Left lung (tissue), 10 donors: ENCODE data around the gene SLC49A3. TPM values are rescaled to one million over a fixed set of nuclear protein-coding genes. Genes with fewer than 3 reads are reported as not detected.

ENCODE experiments used
- ATAC-seq: fragments of 200-7000 bp; cut with Tn5 transposase; one replicate; pipeline ENCODE4 v1.9.1; 2020; ENCODE audit warnings: moderate library complexity
- DNase-seq, 4 donors: peaks; one replicate each; pipeline ENCODE4 v3.0.0-alpha.2; 2013 to 2020
- H3K27ac ChIP-seq, 2 donors: fragments of 200-600 bp; sonication (generic) in 1 of 2; one replicate each; pipeline versions ENCODE4 v1.5.0 to v1.8.0; 2020 to 2021
- H3K27me3 ChIP-seq, 2 donors: fragments of 200-600 bp; sonication (generic) in 1 of 2; one replicate each; pipeline versions ENCODE4 v1.5.0 to v1.8.0; 2020 to 2021
- H3K36me3 ChIP-seq, 2 donors: fragments of 200-600 bp; sonication (generic) in 1 of 2; one replicate each; pipeline versions ENCODE4 v1.5.0 to v1.8.0; 2020 to 2021
- H3K4me1 ChIP-seq, 2 donors: fragments of 200-600 bp; one replicate each; pipeline ENCODE4 v1.8.0; 2021
- H3K4me3 ChIP-seq, 2 donors: fragments of 200-600 bp; sonication (generic) in 1 of 2; one replicate each; pipeline versions ENCODE4 v1.5.0 to v1.8.0; 2020 to 2021; ENCODE audit warnings: mild to moderate bottlenecking in 1 of 2
- H3K9me3 ChIP-seq, 2 donors: fragments of 200-600 bp; sonication (generic) in 1 of 2; one replicate each; pipeline versions ENCODE4 v1.5.0 to v1.8.0; 2020 to 2021
- intact Hi-C, 2 donors: fragments of 100-400 bp; cut with DNase I; formaldehyde crosslinking; loops; one replicate each; pipeline versions ENCODE4 v1.11.2 to v1.14.2; 2022
- polyA plus RNA-seq, 6 donors: library from polyadenylated mRNA; unstranded; fragments of 120-200 nt; gene quantifications; one replicate each; pipeline ENCODE4 v1.2.1, GENCODE V29; 2013; ENCODE audit not compliant: insufficient read length in 6 of 6
- total RNA-seq, 2 donors: library from RNA; stranded (reverse); fragmentation: NEBNext Ultra II Directional; extraction: Animal tissue kit (Norgen Biotek cat#: 25700); gene quantifications; one replicate each; pipeline ENCODE4 v1.2.1, GENCODE V29; 2021
- TF ChIP-seq, protein P1 (sequence below), 2 donors: fragments of 200-600 bp; sonication (generic) in 1 of 2; IDR thresholded peaks; one replicate each; pipeline versions ENCODE4 v1.5.0 to v1.8.0; 2021; ENCODE audit warnings: antibody characterized with exemption in 2 of 2
- donor health status: DM: no; HTN: yes; CAD: no.
- donor health status: DM: no; HTN: no; CAD: no.

SLC49A3 gene
- total and polyA plus RNA-seq, 8 donors: 7.4 to 27.5 (median 8.8) TPM

DNA sequence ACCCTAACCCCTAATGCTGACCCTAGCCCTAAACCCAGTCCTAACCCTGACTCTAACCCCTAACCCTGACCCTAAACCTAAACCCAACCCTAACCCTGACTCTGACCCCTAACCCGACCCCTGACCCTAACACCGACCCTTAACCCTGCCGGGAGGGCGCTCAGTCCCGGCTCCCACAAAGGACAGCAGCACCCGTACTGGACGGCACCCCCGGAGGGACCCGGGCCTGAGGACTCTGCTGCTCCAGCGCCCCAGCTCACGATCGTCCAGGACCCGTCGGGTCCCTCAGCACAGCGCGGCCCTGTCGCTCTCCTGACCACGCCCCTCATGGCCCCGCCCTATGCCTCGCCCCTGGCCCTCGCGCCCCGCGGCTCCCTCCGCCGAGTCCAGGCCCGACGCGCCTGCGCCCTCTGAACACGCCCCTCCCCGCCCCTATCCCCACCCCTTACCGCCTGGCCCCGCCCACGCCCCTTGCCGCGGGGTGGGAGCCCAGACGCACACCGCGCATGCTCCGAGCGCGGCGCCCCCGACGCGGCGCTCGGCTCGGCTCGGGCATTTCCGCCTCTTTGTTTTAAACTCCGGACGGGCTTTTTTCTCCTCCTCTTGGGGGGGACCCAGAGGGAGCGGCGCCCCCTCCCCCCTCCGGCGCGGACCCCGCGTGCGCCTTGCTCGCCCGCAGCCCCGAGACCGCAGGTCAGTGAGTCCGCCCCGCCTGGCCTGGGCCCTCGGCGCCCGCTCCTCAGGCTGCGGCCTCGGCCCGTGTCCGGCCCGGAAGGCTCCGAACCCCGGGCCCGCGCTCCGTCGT is 16.5 kb upstream of the SLC49A3 start, which contains the start of gene PCGF3:
PCGF3 (plus strand) TSS at position 555 of the 805 bp plus-strand sequence. CDS start 27,849 bp downstream, outside the sequence.
- H3K4me3 ChIP-seq: peak within 1 kb of the TSS; percentile 78 to 85
- peak within 1 kb of the TSS; percentile 65 to 86 for H3K27ac ChIP-seq
- DNase-seq (peak; percentile 91 to 100 (median 98)), ATAC-seq (peak; percentile 99)
- peaks cover 13 to 32% of the 10 kb centered on the region in 2 donors for H3K4me1 ChIP-seq
- H3K9me3 ChIP-seq: no peaks in the 10 kb centered on the region
- no peaks in the 10 kb centered on the region for H3K36me3 ChIP-seq
- H3K27me3 ChIP-seq: no peaks in the 10 kb centered on the region
- intact Hi-C loops: no loop called here
- TF ChIP-seq, protein P1, sequence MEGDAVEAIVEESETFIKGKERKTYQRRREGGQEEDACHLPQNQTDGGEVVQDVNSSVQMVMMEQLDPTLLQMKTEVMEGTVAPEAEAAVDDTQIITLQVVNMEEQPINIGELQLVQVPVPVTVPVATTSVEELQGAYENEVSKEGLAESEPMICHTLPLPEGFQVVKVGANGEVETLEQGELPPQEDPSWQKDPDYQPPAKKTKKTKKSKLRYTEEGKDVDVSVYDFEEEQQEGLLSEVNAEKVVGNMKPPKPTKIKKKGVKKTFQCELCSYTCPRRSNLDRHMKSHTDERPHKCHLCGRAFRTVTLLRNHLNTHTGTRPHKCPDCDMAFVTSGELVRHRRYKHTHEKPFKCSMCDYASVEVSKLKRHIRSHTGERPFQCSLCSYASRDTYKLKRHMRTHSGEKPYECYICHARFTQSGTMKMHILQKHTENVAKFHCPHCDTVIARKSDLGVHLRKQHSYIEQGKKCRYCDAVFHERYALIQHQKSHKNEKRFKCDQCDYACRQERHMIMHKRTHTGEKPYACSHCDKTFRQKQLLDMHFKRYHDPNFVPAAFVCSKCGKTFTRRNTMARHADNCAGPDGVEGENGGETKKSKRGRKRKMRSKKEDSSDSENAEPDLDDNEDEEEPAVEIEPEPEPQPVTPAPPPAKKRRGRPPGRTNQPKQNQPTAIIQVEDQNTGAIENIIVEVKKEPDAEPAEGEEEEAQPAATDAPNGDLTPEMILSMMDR (IDR thresholded peaks at IDR 0.05): no peak

DNA sequence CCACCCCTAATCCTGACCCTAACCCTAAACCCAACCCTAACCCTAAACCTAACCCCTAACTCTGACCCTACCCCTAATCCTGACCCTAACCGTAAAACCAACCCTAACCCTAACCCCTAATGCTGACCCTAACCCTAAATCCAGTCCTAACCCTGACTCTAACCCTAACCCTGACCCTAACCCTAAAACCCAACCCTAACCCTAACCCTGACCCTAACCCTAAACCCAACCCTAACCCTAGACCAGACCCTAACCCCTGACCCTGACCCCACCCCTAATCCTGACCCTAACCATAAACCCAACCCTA is 16.0 kb upstream of the SLC49A3 start:
- H3K27me3 ChIP-seq: no peaks in the 10 kb centered on the region
- TF ChIP-seq, protein P1 (IDR thresholded peaks at IDR 0.05): no peak
- peak overlapping the region in 1 of 2 donors; percentile 86 for H3K27ac ChIP-seq
- H3K9me3 ChIP-seq: no peaks in the 10 kb centered on the region
- intact Hi-C loops: no loop called here
- no peaks in the 10 kb centered on the region for H3K36me3 ChIP-seq
- H3K4me3 ChIP-seq: peak overlapping the region in 1 of 2 donors; percentile 78
- no peak for DNase-seq
- ATAC-seq: no peak
- H3K4me1 ChIP-seq: peaks cover 13 to 30% of the 10 kb centered on the region in 2 donors

DNA sequence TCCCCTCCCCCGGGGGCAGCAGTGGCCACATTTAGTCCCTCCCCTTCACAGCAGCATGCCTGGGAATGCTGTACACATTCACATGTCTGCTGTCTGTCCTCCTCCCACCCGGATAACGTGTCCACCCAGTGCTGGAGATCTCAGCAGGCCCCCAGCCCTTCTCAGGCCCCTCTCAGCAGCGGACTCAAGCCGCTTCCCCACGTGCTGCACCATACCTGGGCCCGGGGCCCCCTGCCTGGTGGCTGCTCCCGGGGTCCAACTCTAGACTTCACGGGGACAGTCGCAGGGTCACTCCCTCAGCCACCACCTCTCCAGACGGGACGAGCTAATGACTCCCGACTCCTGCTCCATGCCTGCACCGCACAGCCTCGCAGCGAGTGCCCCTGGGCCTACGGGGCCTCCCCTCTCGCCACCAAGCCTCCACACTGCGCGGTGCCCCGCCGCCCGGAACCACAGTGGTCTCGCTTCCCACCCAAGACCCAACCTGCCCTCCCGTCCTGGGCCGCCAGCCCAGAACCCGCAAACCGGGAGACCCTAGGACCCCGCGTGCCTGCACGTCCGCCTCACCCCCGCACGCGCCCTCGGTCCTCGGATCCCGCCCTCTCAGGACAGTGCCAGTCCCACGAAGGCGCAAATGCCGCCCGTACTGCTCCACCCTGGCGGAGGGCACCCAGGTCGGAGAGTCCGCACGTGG is 15.4 kb upstream of the SLC49A3 start:
- no peak for ATAC-seq

DNA sequence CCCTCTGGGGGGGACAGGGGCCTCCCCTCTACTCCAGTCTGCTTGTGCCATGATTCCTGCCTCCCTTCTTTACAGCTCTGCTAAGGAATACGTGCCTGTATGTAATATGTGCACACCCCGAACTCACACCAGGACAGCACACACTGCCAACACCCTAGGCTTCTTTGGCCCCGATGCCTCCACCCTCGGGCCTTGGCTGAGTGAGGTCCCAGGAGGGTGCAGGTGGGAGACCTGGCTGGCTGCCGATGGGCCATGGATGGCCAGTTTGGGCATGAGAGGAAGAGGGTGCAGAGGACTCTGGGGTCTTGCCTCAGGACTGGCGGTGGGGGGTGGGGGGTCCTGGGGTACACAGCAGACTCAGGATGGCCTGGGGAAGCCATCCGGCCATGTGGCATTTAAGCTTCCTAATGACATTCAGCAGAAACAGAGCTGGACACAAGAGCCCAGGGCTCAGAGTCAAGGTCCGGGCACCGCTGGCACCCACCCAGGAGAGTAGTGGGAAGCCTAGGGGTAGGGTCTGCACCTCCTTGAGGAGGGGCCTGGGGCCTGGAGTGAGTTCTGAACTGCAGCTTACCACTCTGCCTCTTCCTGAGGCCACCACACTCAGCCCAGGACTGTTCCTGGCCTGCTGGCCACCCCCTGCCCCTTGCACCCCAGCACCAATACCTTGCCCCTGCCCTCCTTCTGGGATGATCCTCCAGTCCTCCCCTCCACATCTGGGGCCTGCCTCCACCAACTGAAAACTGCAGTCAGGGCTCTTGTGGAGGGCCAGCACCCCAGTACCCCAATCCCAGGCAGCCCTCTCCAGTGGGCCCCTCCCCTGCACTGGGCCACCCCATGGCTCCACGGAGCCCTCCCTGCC is 14.6 kb upstream of the SLC49A3 start:
- DNase-seq (no peak), ATAC-seq (no peak)
- Histone ChIP-seq H3K36me3 (no peaks in the 10 kb centered on the region), H3K27me3 (no peaks in the 10 kb centered on the region), H3K9me3 (no peaks in the 10 kb centered on the region), H3K4me3 (no peak overlapping the region), H3K27ac (no peak overlapping the region), H3K4me1 (peaks cover 13 to 32% of the 10 kb centered on the region in 2 donors)
- intact Hi-C loops: no loop called here
- TF ChIP-seq, protein P1 (IDR thresholded peaks at IDR 0.05): no peak

More for the DNA sequence above, 15.4 kb upstream of the SLC49A3 start:
- Histone ChIP-seq H3K27ac (no peak overlapping the region), H3K9me3 (no peaks in the 10 kb centered on the region), H3K27me3 (no peaks in the 10 kb centered on the region), H3K4me1 (peaks cover 13 to 31% of the 10 kb centered on the region in 2 donors), H3K36me3 (no peaks in the 10 kb centered on the region), H3K4me3 (no peak overlapping the region)
- peak in 1 of 4 donors; percentile 85 for DNase-seq
- TF ChIP-seq, protein P1 (IDR thresholded peaks at IDR 0.05): no peak
- intact Hi-C loops: no loop called here
